ENCODE results near the gene YBEY. TPM values are rescaled to one million over a fixed set of nuclear protein-coding genes. Genes with fewer than 3 reads are reported as not detected.

Gene YBEY
- polyA plus RNA-seq, 1 donor from 2014 or later: 88.4 TPM

DNA sequence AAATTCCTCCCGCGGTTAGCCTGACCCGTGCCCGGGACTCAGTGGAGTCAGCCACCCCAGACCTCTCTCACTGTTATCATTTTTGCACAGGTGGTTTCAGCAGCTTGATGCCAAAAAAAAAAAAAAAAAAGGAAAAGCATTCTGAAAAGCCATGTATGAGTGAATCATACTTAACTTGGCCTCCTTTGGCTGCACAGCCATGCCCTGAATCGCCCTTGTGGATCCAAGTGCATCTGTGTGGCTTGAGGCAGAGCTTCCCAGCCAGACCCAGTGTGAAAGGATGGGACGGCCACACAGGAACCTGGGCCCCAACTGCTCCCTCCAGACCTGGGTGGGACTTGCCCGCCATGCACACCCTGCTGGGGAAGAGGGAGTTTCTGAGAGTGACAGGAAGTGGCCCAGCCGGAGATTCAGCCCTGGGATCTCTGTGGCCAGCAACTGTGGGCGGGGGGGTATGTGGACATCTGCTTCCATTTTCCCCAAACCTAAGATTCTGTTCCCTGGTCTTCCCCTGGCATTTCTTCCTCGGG lies 8.6 kb downstream of the YBEY start:
- TF ChIP-seq MXI1 (conservative IDR thresholded peaks at IDR 0.05; ENCODE audit: poor library complexity, severe bottlenecking): no peak
- TF ChIP-seq, protein P1, sequence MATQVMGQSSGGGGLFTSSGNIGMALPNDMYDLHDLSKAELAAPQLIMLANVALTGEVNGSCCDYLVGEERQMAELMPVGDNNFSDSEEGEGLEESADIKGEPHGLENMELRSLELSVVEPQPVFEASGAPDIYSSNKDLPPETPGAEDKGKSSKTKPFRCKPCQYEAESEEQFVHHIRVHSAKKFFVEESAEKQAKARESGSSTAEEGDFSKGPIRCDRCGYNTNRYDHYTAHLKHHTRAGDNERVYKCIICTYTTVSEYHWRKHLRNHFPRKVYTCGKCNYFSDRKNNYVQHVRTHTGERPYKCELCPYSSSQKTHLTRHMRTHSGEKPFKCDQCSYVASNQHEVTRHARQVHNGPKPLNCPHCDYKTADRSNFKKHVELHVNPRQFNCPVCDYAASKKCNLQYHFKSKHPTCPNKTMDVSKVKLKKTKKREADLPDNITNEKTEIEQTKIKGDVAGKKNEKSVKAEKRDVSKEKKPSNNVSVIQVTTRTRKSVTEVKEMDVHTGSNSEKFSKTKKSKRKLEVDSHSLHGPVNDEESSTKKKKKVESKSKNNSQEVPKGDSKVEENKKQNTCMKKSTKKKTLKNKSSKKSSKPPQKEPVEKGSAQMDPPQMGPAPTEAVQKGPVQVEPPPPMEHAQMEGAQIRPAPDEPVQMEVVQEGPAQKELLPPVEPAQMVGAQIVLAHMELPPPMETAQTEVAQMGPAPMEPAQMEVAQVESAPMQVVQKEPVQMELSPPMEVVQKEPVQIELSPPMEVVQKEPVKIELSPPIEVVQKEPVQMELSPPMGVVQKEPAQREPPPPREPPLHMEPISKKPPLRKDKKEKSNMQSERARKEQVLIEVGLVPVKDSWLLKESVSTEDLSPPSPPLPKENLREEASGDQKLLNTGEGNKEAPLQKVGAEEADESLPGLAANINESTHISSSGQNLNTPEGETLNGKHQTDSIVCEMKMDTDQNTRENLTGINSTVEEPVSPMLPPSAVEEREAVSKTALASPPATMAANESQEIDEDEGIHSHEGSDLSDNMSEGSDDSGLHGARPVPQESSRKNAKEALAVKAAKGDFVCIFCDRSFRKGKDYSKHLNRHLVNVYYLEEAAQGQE (IDR thresholded peaks at IDR 0.05; ENCODE audit: borderline replicate concordance): no peak
- TF ChIP-seq TAF1 (IDR thresholded peaks at IDR 0.05; ENCODE audit: low read depth): no peak
- TF ChIP-seq, protein P2, sequence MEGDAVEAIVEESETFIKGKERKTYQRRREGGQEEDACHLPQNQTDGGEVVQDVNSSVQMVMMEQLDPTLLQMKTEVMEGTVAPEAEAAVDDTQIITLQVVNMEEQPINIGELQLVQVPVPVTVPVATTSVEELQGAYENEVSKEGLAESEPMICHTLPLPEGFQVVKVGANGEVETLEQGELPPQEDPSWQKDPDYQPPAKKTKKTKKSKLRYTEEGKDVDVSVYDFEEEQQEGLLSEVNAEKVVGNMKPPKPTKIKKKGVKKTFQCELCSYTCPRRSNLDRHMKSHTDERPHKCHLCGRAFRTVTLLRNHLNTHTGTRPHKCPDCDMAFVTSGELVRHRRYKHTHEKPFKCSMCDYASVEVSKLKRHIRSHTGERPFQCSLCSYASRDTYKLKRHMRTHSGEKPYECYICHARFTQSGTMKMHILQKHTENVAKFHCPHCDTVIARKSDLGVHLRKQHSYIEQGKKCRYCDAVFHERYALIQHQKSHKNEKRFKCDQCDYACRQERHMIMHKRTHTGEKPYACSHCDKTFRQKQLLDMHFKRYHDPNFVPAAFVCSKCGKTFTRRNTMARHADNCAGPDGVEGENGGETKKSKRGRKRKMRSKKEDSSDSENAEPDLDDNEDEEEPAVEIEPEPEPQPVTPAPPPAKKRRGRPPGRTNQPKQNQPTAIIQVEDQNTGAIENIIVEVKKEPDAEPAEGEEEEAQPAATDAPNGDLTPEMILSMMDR (IDR thresholded peaks at IDR 0.05; ENCODE audit: poor library complexity, severe bottlenecking): no peak
- no peak for TF ChIP-seq EZH2 (IDR thresholded peaks at IDR 0.05; ENCODE audit: borderline replicate concordance, insufficient read depth, low read length, poor library complexity, severe bottlenecking)
- no peak for TF ChIP-seq RAD21 (conservative IDR thresholded peaks at IDR 0.05)
- TF ChIP-seq EP300 (conservative IDR thresholded peaks at IDR 0.05; ENCODE audit: poor library complexity, severe bottlenecking): no peak
- TF ChIP-seq SMC3 (conservative IDR thresholded peaks at IDR 0.05; ENCODE audit: poor library complexity): no peak
- TF ChIP-seq POLR2AphosphoS5 (IDR thresholded peaks at IDR 0.05): no peak
- no peak overlapping the region for H3K4me3 ChIP-seq (ENCODE audit: low read length)
- H2AFZ ChIP-seq (ENCODE audit: low read depth, low read length): no peak overlapping the region
- H3K9me2 ChIP-seq (ENCODE audit: insufficient read depth, low read length): no peaks in the 10 kb centered on the region
- no peaks in the 10 kb centered on the region for H3F3A ChIP-seq (ENCODE audit: insufficient read depth, low read length, poor library complexity, severe bottlenecking)
- H3K4me2 ChIP-seq (ENCODE audit: low read length): no peak overlapping the region
- no peak overlapping the region for H3K9ac ChIP-seq (ENCODE audit: low read length)
- H3K36me3 ChIP-seq (ENCODE audit: insufficient read depth, low read length): no peaks in the 10 kb centered on the region
- no peak overlapping the region for H3K27ac ChIP-seq (ENCODE audit: low read length)
- no peaks in the 10 kb centered on the region for H4K20me1 ChIP-seq (ENCODE audit: insufficient read depth)
- H3K9me3 ChIP-seq (ENCODE audit: low read length): no peaks in the 10 kb centered on the region
- H3K79me2 ChIP-seq (replicated peaks; ENCODE audit: insufficient read depth, low read length): no peaks in the 10 kb centered on the region
- H3K27me3 ChIP-seq (ENCODE audit: insufficient read depth, low read depth, low read length): no peaks in the 10 kb centered on the region

DNA sequence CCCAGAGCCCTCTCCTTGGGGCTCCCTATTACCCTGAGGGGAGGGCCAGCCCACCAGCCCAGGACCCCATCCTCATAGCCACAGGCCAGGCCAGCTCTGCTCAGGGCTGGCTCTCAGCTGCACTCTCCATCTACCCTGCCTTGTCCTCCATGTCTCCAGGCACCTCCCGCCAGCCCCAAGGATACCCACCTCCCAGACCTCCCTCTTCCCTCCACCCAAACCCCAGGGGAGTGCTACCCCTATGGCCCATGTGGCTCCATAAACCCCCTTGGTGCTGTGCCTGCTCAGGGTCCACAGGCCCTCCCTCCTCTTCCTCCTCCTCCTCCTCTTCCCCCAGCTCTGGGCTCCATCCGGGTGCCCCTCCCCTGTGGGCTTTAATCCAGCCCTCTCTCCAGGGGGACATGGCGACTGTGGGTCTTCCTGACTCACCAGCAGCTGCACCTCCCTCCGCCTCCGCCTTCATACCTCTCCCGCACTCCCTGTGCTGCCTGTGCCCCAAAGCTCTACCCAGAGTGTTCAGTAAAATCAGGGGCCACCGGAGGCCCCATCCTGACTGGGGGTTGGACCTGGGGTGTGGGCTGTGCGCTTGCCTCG lies 9.1 kb downstream of the YBEY start:
- no peak overlapping the region for H3K9ac ChIP-seq (ENCODE audit: low read length)
- H3K4me3 ChIP-seq (ENCODE audit: low read length): no peak overlapping the region
- H3K4me2 ChIP-seq (ENCODE audit: low read length): no peak overlapping the region
- H2AFZ ChIP-seq (ENCODE audit: low read depth, low read length): no peak overlapping the region
- no peaks in the 10 kb centered on the region for H4K20me1 ChIP-seq (ENCODE audit: insufficient read depth)
- no peaks in the 10 kb centered on the region for H3K36me3 ChIP-seq (ENCODE audit: insufficient read depth, low read length)
- no peaks in the 10 kb centered on the region for H3F3A ChIP-seq (ENCODE audit: insufficient read depth, low read length, poor library complexity, severe bottlenecking)
- no peaks in the 10 kb centered on the region for H3K9me3 ChIP-seq (ENCODE audit: low read length)
- TF ChIP-seq EP300 (conservative IDR thresholded peaks at IDR 0.05; ENCODE audit: poor library complexity, severe bottlenecking) (no peak), SMC3 (conservative IDR thresholded peaks at IDR 0.05; ENCODE audit: poor library complexity) (no peak), EZH2 (IDR thresholded peaks at IDR 0.05; ENCODE audit: borderline replicate concordance, insufficient read depth, low read length, poor library complexity, severe bottlenecking) (no peak), MXI1 (conservative IDR thresholded peaks at IDR 0.05; ENCODE audit: poor library complexity, severe bottlenecking) (no peak), POLR2AphosphoS5 (IDR thresholded peaks at IDR 0.05) (no peak), TAF1 (IDR thresholded peaks at IDR 0.05; ENCODE audit: low read depth) (no peak), RAD21 (conservative IDR thresholded peaks at IDR 0.05) (no peak)
- TF ChIP-seq, protein P2 (IDR thresholded peaks at IDR 0.05; ENCODE audit: poor library complexity, severe bottlenecking): no peak
- TF ChIP-seq, protein P1 (IDR thresholded peaks at IDR 0.05; ENCODE audit: borderline replicate concordance): no peak
- no peaks in the 10 kb centered on the region for H3K27me3 ChIP-seq (ENCODE audit: insufficient read depth, low read depth, low read length)
- no peak overlapping the region for H3K27ac ChIP-seq (ENCODE audit: low read length)
- no peaks in the 10 kb centered on the region for H3K79me2 ChIP-seq (replicated peaks; ENCODE audit: insufficient read depth, low read length)
- no peaks in the 10 kb centered on the region for H3K9me2 ChIP-seq (ENCODE audit: insufficient read depth, low read length)

All from neural cell (in vitro differentiated cells).